Body of pancreas (tissue), 4 donors: ENCODE results near the gene ARFGAP3.

Experiments used
- CTCF ChIP-seq, 7 experiments: fragments of 450-650 bp in 4 of 7; fragments of 200-600 bp in 3 of 7; sonication (generic) in 3 of 7; IDR thresholded peaks; one replicate each; pipeline ENCODE4 v1.5.1; 2016 to 2019; ENCODE audit warnings: antibody characterized with exemption in 7 of 7
- POLR2A ChIP-seq, 3 donors: fragments of 450-650 bp; IDR thresholded peaks; one replicate each; pipeline ENCODE4 v1.6.1; 2016; ENCODE audit warnings: antibody characterized with exemption in 3 of 3, mild to moderate bottlenecking in 2 of 3

GRCh38 chr22:42842658-42843370 lies 14.3 kb downstream of the ARFGAP3 start:
- TF ChIP-seq CTCF (IDR thresholded peaks at IDR 0.05): no peak
- no peak for TF ChIP-seq POLR2A (IDR thresholded peaks at IDR 0.05)
